ENCODE results near the gene OR5H2. TPM values are rescaled to one million over a fixed set of nuclear protein-coding genes. Genes with fewer than 3 reads are reported as not detected.

OR5H2 gene
- polyA plus RNA-seq, 3 donors: not detected

GRCh38 chr3:98323425-98323824, 41.1 kb downstream of the OR5H2 start:
- DNase-seq: no peak
- H3K27me3 ChIP-seq (ENCODE audit: control insufficient read depth in 2 of 2, insufficient read depth in 2 of 2, low read length in 2 of 2): no peaks in the 10 kb centered on the region
- no peak overlapping the region for H3K9ac ChIP-seq (ENCODE audit: insufficient read depth, low read length, poor library complexity, severe bottlenecking)
- H3K79me2 ChIP-seq (ENCODE audit: insufficient read depth, low read length): no peaks in the 10 kb centered on the region
- Mint-ChIP-seq H3K9me3 (no peaks in the 10 kb centered on the region), H3K4me3 (no peak overlapping the region), H3K36me3 (no peaks in the 10 kb centered on the region), H3K27me3 (ENCODE audit: low read depth in 3 of 3) (peaks cover 2 to 7% (median 2%) of the 10 kb centered on the region in 3 donors), H3K4me1 (peaks cover 2% of the 10 kb centered on the region), H3K27ac (no peak overlapping the region)
- no peak for TF ChIP-seq CTCF (IDR thresholded peaks at IDR 0.05)
- intact Hi-C loops (cut with micrococcal nuclease): no loop called here
- no peaks in the 10 kb centered on the region for H3K4me1 ChIP-seq (ENCODE audit: control insufficient read depth in 1 of 2, insufficient read depth in 2 of 2, low read length in 2 of 2)
- no peak overlapping the region for H2AFZ ChIP-seq (ENCODE audit: insufficient read depth, low read depth, low read length, poor library complexity, severe bottlenecking)
- no peaks in the 10 kb centered on the region for H4K20me1 ChIP-seq (ENCODE audit: insufficient read depth, low read length)
- H3K4me3 ChIP-seq (replicated peaks in 1 of 3; ENCODE audit: low read depth in 2 of 3, low read length in 3 of 3): no peak overlapping the region
- no peak overlapping the region for H3K27ac ChIP-seq (ENCODE audit: low read depth in 1 of 2, low read length in 2 of 2)
- no peak overlapping the region for H3K4me2 ChIP-seq (replicated peaks; ENCODE audit: extremely low read depth, low read length, poor library complexity, severe bottlenecking)
- no peaks in the 10 kb centered on the region for H3K36me3 ChIP-seq (replicated peaks in 1 of 2; ENCODE audit: control insufficient read depth in 1 of 2, insufficient read depth in 2 of 2, low read length in 2 of 2)
- H3K9me3 ChIP-seq (replicated peaks in 1 of 2; ENCODE audit: control insufficient read depth in 1 of 2, insufficient read depth in 1 of 2, low read length in 2 of 2): no peaks in the 10 kb centered on the region

- Histone ChIP-seq H3K27ac (ENCODE audit: low read depth in 1 of 2, low read length in 2 of 2) (no peak overlapping the region), H3K4me2 (replicated peaks; ENCODE audit: extremely low read depth, low read length, poor library complexity, severe bottlenecking) (no peak overlapping the region), H3K9me3 (replicated peaks in 1 of 2; ENCODE audit: control insufficient read depth in 1 of 2, insufficient read depth in 1 of 2, low read length in 2 of 2) (no peaks in the 10 kb centered on the region), H3K9ac (ENCODE audit: insufficient read depth, low read length, poor library complexity, severe bottlenecking) (no peak overlapping the region), H3K36me3 (replicated peaks in 1 of 2; ENCODE audit: control insufficient read depth in 1 of 2, insufficient read depth in 2 of 2, low read length in 2 of 2) (no peaks in the 10 kb centered on the region), H3K79me2 (ENCODE audit: insufficient read depth, low read length) (no peaks in the 10 kb centered on the region), H3K4me3 (replicated peaks in 1 of 3; ENCODE audit: low read depth in 2 of 3, low read length in 3 of 3) (no peak overlapping the region), H4K20me1 (ENCODE audit: insufficient read depth, low read length) (no peaks in the 10 kb centered on the region), H3K4me1 (ENCODE audit: control insufficient read depth in 1 of 2, insufficient read depth in 2 of 2, low read length in 2 of 2) (no peaks in the 10 kb centered on the region), H2AFZ (ENCODE audit: insufficient read depth, low read depth, low read length, poor library complexity, severe bottlenecking) (no peak overlapping the region), H3K27me3 (ENCODE audit: control insufficient read depth in 2 of 2, insufficient read depth in 2 of 2, low read length in 2 of 2) (no peaks in the 10 kb centered on the region)
- no peaks in the 10 kb centered on the region for H3K36me3 Mint-ChIP-seq
- no peak for TF ChIP-seq CTCF (IDR thresholded peaks at IDR 0.05)
- H3K27ac Mint-ChIP-seq: no peak overlapping the region
- H3K27me3 Mint-ChIP-seq (ENCODE audit: low read depth in 3 of 3): peaks cover 2 to 10% (median 6%) of the 10 kb centered on the region in 3 donors
- no peaks in the 10 kb centered on the region for H3K9me3 Mint-ChIP-seq
- no peak overlapping the region for H3K4me3 Mint-ChIP-seq
- WGBS (ENCODE audit: insufficient coverage): 97% methylated on average over 9 of the region's 12 CpGs
- peaks cover 2% of the 10 kb centered on the region for H3K4me1 Mint-ChIP-seq
- DNase-seq: no peak
- intact Hi-C loops (cut with micrococcal nuclease): loop anchor here (5.0 kb wide), 2 partner anchors 283 to 288 kb away; partner anchors contain the start of gene GABRR3 (in 1 of the 2)
Measured at GRCh38 chr3:98325055-98325454, 42.8 kb downstream of the OR5H2 start.

Data from CD14-positive monocyte (primary cell).